Stimulated activated CD4-positive, alpha-beta T cell treated with anti-CD3 and anti-CD28 coated beads, Interleukin-2, amount 100 ng/mL, for 4 hours (primary cell): Measurements from ENCODE around the gene CCDC154.

ENCODE experiments used
- DNase-seq: peaks from one replicate; pipeline ENCODE4 v3.0.0-alpha.2; 2020; ENCODE audit warnings: low read depth

Gene CCDC154

DNA sequence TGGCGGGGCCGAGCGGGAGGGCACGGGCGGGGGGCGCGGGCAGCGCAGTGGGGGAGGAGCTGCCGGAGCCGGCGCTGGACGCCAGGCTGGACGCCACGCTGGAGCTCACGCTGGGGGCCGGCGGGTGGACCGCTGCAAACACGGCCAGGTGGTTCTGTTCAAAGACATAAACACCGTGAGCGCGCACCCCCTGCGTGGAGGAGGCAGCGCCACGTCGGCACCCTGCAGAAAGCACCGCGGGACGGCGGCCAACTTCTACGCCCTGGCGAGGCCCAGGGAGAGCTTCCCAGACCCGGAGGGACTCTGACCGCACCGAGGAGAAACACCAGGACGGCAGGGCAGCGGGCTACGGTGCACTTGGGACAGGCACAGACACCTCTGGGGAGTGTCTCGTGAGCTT lies 59.1 kb downstream of the CCDC154 start:
- DNase-seq: no peak
